K562 (cell line): ENCODE data around the gene PRUNE1. TPM values are rescaled to one million over a fixed set of nuclear protein-coding genes. Genes with fewer than 3 reads are reported as not detected.

Source experiments
- ARID4B ChIP-seq: sonication (generic); formaldehyde crosslinking; IDR thresholded peaks from 2 replicates; pipeline ENCODE4 v1.8.0; 2022; ENCODE audit warnings: mild to moderate bottlenecking, missing genetic modification reagents
- ARNT ChIP-seq, 2 experiments: fragments of 450-650 bp; IDR thresholded peaks; 2 replicates each; pipeline ENCODE4 v1.6.1; 2016; ENCODE audit warnings: mild to moderate bottlenecking in 1 of 2
- ATF7 ChIP-seq: fragments of 450-650 bp; IDR thresholded peaks from 2 replicates; pipeline ENCODE4 v1.7.1; 2014; ENCODE audit warnings: mild to moderate bottlenecking, moderate library complexity
- DNMT1 ChIP-seq: fragments of 450-650 bp; IDR thresholded peaks from 2 replicates; pipeline ENCODE4 v1.6.1; 2016; ENCODE audit warnings: antibody characterized with exemption, mild to moderate bottlenecking
- HDAC2 ChIP-seq: fragments of 450-650 bp; IDR thresholded peaks from 2 replicates; pipeline ENCODE4 v1.6.1; 2016; ENCODE audit warnings: mild to moderate bottlenecking
- KDM2B ChIP-seq: fragments of 250-450 bp; sonication (Bioruptor Pico); IDR thresholded peaks from 2 replicates; pipeline ENCODE4 v1.8.0; 2021; ENCODE audit warnings: mild to moderate bottlenecking, moderate library complexity
- PTRF ChIP-seq: fragments of 450-650 bp; IDR thresholded peaks from 2 replicates; pipeline ENCODE4 v1.6.1; 2016; ENCODE audit warnings: mild to moderate bottlenecking, missing genetic modification characterization, missing compliant biosample characterization
- RBFOX2 ChIP-seq: fragments of 200-400 bp; formaldehyde crosslinking; IDR thresholded peaks from 2 replicates; pipeline ENCODE4 v1.6.1; 2017; ENCODE audit warnings: low read depth, mild to moderate bottlenecking, low read length, moderate library complexity
- RBM34 ChIP-seq: fragments of 200-400 bp; formaldehyde crosslinking; IDR thresholded peaks from 2 replicates; pipeline ENCODE4 v1.6.1; 2018; ENCODE audit warnings: low read length, borderline replicate concordance; ENCODE audit not compliant: insufficient read depth
- ZEB2 ChIP-seq: fragments of 450-650 bp; IDR thresholded peaks from 2 replicates; pipeline ENCODE4 v1.6.1; 2016
- polyA plus RNA-seq, 8 experiments: library from polyadenylated mRNA; depleted of rRNA in 4 of 8; stranded (reverse) in 5 of 8; unstranded in 3 of 8; fragments of >200 nt; fragmentation: Nextera tagmentation in 2 of 8; fragmentation: Illumina TruSeq in 1 of 8; extraction: Ambion mirVana in 2 of 8; extraction: Trizol in 1 of 8; gene quantifications; 2 replicates each; pipeline versions ENCODE4 v1.2.1 to v1.2.3, GENCODE V29; 2011 to 2014; ENCODE audit warnings: inconsistent platforms in 1 of 8, missing spikeins in 1 of 8
- total RNA-seq, 7 experiments: library from RNA; depleted of rRNA in 6 of 7; stranded (reverse); fragments of >200 nt in 6 of 7; fragmentation: Illumina TruSeq in 2 of 7; extraction: Trizol in 2 of 7; gene quantifications; 2 replicates each; pipeline versions ENCODE4 v1.2.1 to v1.2.3, GENCODE V29; 2011 to 2021; ENCODE audit warnings: low replicate concordance in 1 of 7
- TF ChIP-seq, protein P1 (sequence below): fragments of 250-450 bp; sonication (Bioruptor Pico); IDR thresholded peaks from 2 replicates; pipeline ENCODE4 v1.4.0; 2020
- TF ChIP-seq, protein P2 (sequence below), 2 experiments: fragments of 450-650 bp; IDR thresholded peaks; 2 replicates each; pipeline ENCODE4 v1.6.1; 2016; ENCODE audit warnings: mild to moderate bottlenecking in 2 of 2, borderline replicate concordance in 1 of 2, low read depth in 1 of 2, moderate library complexity in 1 of 2
- TF ChIP-seq, protein P3 (sequence below): sonication (generic); formaldehyde crosslinking; IDR thresholded peaks from 2 replicates; pipeline ENCODE4 v1.8.1; 2022; ENCODE audit warnings: missing genetic modification reagents

PRUNE1 gene
- total and polyA plus RNA-seq, 9 of the 15 experiments (the other 6 are each of a cell fraction or from before 2014, with no cell fraction given): 16.7 to 48.3 (median 26.2) TPM

- TF ChIP-seq ARID4B (CRISPR knock-in tag): no peak
- TF ChIP-seq, protein P1, sequence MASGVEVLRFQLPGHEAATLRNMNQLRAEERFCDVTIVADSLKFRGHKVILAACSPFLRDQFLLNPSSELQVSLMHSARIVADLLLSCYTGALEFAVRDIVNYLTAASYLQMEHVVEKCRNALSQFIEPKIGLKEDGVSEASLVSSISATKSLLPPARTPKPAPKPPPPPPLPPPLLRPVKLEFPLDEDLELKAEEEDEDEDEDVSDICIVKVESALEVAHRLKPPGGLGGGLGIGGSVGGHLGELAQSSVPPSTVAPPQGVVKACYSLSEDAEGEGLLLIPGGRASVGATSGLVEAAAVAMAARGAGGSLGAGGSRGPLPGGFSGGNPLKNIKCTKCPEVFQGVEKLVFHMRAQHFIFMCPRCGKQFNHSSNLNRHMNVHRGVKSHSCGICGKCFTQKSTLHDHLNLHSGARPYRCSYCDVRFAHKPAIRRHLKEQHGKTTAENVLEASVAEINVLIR (CRISPR knock-in tag): no peak
- 0 out of 2 replicates have a peak, but pooled peaks have one; percentile 15 for TF ChIP-seq HDAC2
- peak; percentile 98 for TF ChIP-seq ATF7
- peak; percentile 65 for TF ChIP-seq ZEB2
- TF ChIP-seq RBFOX2: no peak
- TF ChIP-seq DNMT1: no peak
- TF ChIP-seq, protein P2, sequence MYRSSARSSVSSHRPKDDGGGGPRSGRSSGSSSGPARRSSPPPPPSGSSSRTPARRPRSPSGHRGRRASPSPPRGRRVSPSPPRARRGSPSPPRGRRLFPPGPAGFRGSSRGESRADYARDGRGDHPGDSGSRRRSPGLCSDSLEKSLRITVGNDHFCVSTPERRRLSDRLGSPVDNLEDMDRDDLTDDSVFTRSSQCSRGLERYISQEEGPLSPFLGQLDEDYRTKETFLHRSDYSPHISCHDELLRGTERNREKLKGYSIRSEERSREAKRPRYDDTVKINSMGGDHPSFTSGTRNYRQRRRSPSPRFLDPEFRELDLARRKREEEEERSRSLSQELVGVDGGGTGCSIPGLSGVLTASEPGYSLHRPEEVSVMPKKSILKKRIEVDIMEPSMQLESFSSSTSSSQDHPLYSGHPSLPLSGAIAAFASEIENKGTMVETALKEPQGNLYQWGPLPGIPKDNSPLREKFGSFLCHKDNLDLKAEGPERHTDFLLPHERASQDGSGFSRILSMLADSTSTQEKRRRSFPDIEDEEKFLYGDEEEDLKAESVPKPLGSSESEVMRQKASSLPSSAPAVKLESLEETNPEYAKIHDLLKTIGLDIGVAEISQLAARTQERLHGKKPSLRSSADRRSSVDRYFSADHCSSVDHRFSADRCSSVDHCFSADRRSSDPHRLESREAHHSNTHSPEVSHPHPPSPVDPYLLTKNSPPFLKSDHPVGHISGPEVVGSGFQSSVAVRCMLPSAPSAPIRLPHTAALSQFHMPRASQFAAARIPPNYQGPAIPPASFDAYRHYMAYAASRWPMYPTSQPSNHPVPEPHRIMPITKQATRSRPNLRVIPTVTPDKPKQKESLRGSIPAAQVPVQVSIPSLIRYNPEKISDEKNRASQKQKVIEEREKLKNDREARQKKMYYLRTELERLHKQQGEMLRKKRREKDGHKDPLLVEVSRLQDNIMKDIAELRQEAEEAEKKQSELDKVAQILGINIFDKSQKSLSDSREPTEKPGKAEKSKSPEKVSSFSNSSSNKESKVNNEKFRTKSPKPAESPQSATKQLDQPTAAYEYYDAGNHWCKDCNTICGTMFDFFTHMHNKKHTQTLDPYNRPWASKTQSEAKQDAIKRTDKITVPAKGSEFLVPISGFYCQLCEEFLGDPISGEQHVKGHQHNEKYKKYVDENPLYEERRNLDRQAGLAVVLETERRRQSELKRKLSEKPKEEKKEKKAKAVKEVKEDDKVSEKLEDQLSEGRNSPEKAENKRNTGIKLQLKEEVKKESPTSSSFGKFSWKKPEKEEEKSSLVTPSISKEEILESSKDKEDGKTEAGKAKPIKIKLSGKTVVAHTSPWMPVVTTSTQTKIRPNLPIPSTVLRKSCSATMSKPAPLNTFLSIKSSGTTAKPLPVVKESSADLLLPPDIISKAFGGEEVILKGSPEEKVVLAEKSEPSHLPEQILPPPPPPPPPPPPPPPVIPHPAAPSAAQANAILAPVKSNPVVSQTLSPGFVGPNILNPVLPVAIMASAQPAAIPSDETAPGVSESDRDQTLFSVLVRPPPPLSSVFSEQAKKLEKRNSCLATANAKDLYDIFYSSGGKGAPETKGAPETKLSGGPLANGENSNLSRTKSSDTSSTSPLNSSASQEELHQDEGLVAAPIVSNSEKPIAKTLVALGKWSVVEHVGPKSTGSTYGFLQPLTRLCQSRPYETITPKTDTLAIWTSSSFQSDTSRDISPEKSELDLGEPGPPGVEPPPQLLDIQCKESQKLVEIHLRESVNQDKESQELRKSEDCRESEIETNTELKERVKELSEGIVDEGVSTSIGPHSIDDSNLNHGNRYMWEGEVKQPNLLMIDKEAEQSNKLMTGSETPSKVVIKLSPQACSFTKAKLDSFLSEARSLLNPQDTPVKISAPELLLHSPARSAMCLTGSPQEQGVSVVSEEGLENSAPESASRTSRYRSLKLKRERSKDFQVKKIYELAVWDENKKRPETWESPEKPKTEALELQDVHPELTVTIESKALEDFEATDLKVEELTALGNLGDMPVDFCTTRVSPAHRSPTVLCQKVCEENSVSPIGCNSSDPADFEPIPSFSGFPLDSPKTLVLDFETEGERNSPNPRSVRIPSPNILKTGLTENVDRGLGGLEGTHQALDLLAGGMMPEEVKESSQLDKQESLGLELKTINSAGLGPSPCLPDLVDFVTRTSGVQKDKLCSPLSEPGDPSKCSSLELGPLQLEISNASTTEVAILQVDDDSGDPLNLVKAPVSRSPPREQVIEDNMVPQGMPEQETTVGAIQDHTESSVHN (IDR thresholded peaks at IDR 0.05; ENCODE audit: borderline replicate concordance in 1 of 2, low read depth in 1 of 2): no peak
- TF ChIP-seq, protein P3, sequence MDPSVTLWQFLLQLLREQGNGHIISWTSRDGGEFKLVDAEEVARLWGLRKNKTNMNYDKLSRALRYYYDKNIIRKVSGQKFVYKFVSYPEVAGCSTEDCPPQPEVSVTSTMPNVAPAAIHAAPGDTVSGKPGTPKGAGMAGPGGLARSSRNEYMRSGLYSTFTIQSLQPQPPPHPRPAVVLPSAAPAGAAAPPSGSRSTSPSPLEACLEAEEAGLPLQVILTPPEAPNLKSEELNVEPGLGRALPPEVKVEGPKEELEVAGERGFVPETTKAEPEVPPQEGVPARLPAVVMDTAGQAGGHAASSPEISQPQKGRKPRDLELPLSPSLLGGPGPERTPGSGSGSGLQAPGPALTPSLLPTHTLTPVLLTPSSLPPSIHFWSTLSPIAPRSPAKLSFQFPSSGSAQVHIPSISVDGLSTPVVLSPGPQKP: no peak
- TF ChIP-seq ARNT (IDR thresholded peaks at IDR 0.05): no peak; a peak in 1 of 4 replicates
- TF ChIP-seq KDM2B (CRISPR knock-in tag): no peak
- no peak for TF ChIP-seq RBM34
- TF ChIP-seq PTRF (tag): no peak
Observed at GRCh38 chr1:151062741-151063371, 54.6 kb downstream of the PRUNE1 start (continued).
